ENCODE results near the gene CD44. TPM values are rescaled to one million over a fixed set of nuclear protein-coding genes. Genes with fewer than 3 reads are reported as not detected.
A peak's percentile ranks its signal among the peaks of the same experiment; 100 is the strongest.

Gene CD44
- total and polyA plus RNA-seq, 12 donors, result 7.0 to 104 (median 25.2) TPM

GRCh38 chr11:35257281-35257680 lies 118.3 kb downstream of the CD44 start:
- Histone ChIP-seq H3K27me3 (no peaks in the 10 kb centered on the region), H3K4me1 (peaks cover 0 to 19% (median 8%) of the 10 kb centered on the region in 9 donors), H3K27ac (peak overlapping the region in 1 of 10 donors; percentile 54), H3K9me3 (no peaks in the 10 kb centered on the region), H3K4me3 (no peak overlapping the region), H3K36me3 (no peaks in the 10 kb centered on the region)
- DNase-seq, result no peak
- intact Hi-C loops (cut with DNase I), result no loop called here
- ATAC-seq, result no peak
- TF ChIP-seq CTCF (IDR thresholded peaks at IDR 0.05), result no peak
- 63 to 65% methylated on average over 2 of the region's 2 CpGs for WGBS, 2 donors

DNA sequence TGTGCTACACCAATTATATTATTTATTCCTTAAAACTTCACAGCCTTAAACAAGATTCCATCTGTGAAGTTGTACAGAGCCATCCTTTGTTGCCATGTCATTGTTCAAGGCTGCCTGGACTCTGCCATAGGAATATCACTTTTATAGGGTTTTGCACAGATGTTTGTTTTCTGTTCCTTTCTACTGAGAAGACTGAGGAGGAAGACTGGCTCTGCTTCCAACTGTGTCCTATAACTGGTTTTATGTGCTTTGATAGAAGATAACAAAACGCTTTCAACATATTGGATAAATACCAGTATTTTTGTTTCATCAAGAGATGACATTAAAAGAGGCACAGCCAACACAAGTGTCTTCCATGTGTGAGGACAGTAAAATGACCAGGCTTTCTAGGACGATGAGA lies 120.6 kb downstream of the CD44 start:
- intact Hi-C loops (cut with DNase I), result no loop called here
- no peaks in the 10 kb centered on the region for H3K9me3 ChIP-seq
- WGBS, 2 donors, result 78 to 81% methylated on average over 2 of the region's 2 CpGs
- DNase-seq, result no peak
- H3K4me3 ChIP-seq, result no peak overlapping the region
- peaks cover 0 to 18% (median 0%) of the 10 kb centered on the region in 9 donors for H3K4me1 ChIP-seq
- no peaks in the 10 kb centered on the region for H3K36me3 ChIP-seq
- no peak for TF ChIP-seq CTCF (IDR thresholded peaks at IDR 0.05)
- H3K27ac ChIP-seq, result no peak overlapping the region
- no peaks in the 10 kb centered on the region for H3K27me3 ChIP-seq
- ATAC-seq, result no peak

DNA sequence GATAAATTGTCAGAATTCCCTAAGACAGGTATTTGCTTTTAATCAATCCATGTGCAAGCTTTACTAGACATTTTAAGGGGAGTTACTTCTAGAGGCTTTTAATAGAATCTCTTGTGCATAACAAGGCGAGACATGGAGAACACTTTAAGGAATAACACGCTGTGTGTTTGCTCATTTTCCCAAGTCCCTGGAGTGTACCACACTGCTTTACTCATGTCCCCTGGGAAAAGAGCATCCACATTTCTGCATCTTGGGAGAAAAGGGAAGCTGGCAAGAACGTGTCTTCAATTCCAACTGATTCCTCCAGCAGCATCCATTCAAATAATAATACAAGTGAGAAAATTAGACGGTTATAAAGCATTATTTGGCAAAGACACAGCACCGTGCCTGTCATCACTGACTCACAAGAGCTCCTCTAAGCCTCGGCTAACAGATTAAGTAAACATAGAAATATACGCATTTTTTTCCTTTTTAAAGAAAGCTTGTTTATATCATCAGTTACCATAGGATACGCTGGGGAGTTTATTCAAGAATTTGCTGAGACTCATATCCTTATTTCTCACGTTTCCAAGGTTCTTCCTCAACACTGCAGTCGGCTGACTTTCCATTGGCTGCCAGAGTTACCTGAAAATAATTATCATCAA lies 121.5 kb downstream of the CD44 start:
- Histone ChIP-seq H3K9me3 (no peaks in the 10 kb centered on the region), H3K36me3 (no peaks in the 10 kb centered on the region), H3K4me3 (no peak overlapping the region), H3K27me3 (no peaks in the 10 kb centered on the region), H3K27ac (no peak overlapping the region), H3K4me1 (peaks cover 0 to 18% (median 0%) of the 10 kb centered on the region in 9 donors)
- peak in 6 of 8 donors; percentile 42 to 64 (median 47) for ATAC-seq
- intact Hi-C loops (cut with DNase I), result loop anchor here in 1 of 10 donors (10.0 kb wide), 1 partner anchor 124 kb away; no protein-coding TSS in a partner anchor
- 60 to 64% methylated on average over 10 of the region's 10 CpGs for WGBS, 2 donors
- TF ChIP-seq CTCF (IDR thresholded peaks at IDR 0.05), result no peak
- DNase-seq, result peak in 1 of 2 donors; percentile 5

- peak in 1 of 9 donors; percentile 8 for TF ChIP-seq CTCF (IDR thresholded peaks at IDR 0.05)
- no peaks in the 10 kb centered on the region for H3K36me3 ChIP-seq
- H3K27me3 ChIP-seq, result no peaks in the 10 kb centered on the region
- 88 to 95% methylated on average over 1 of the region's 1 CpG for WGBS, 2 donors
- no peak overlapping the region for H3K27ac ChIP-seq
- DNase-seq (no peak), ATAC-seq (no peak)
- H3K4me3 ChIP-seq, result no peak overlapping the region
- H3K4me1 ChIP-seq, result peaks cover 0 to 16% (median 0%) of the 10 kb centered on the region in 9 donors
- H3K9me3 ChIP-seq, result no peaks in the 10 kb centered on the region
- intact Hi-C loops (cut with DNase I), result loop anchor here in 1 of 10 donors (10.0 kb wide), 1 partner anchor 124 kb away; no protein-coding TSS in a partner anchor
These were observed 122.2 kb downstream of the CD44 start for GRCh38 chr11:35261197-35261596.
